Ascending aorta (tissue), 2 donors: ENCODE measurements around the gene DNMT3A. TPM values are rescaled to one million over a fixed set of nuclear protein-coding genes. Genes with fewer than 3 reads are reported as not detected.

Source experiments
- DNase-seq, 2 donors: peaks; one replicate each; pipeline ENCODE4 v3.0.0-alpha.2; 2019; ENCODE audit warnings: low spot score in 2 of 2
- H3K27ac ChIP-seq, 2 donors: fragments of 200-600 bp; sonication (generic); one replicate each; pipeline ENCODE4 v1.5.1; 2016 to 2017; ENCODE audit warnings: mild to moderate bottlenecking in 1 of 2
- H3K27me3 ChIP-seq: fragments of 200-600 bp; sonication (generic); one replicate; pipeline ENCODE4 v1.5.1; 2017
- H3K36me3 ChIP-seq, 2 donors: fragments of 200-600 bp; sonication (generic); one replicate each; pipeline ENCODE4 v1.5.1; 2016
- H3K4me1 ChIP-seq, 2 donors: fragments of 200-600 bp; sonication (generic); one replicate each; pipeline ENCODE4 v1.5.1; 2016 to 2017; ENCODE audit warnings: mild to moderate bottlenecking in 1 of 2
- H3K4me3 ChIP-seq, 2 donors: fragments of 200-600 bp; sonication (generic); one replicate each; pipeline ENCODE4 v1.5.1; 2016 to 2017; ENCODE audit warnings: mild to moderate bottlenecking in 1 of 2
- H3K9me3 ChIP-seq, 2 donors: fragments of 200-600 bp; sonication (generic); one replicate each; pipeline ENCODE4 v1.5.1; 2016
- CTCF ChIP-seq, 3 experiments: fragments of 200-600 bp in 2 of 3; fragments of 450-650 bp in 1 of 3; sonication (generic) in 2 of 3; IDR thresholded peaks; one replicate each; pipeline ENCODE4 v1.5.1; 2016 to 2019; ENCODE audit warnings: antibody characterized with exemption in 3 of 3, mild to moderate bottlenecking in 1 of 3, moderate library complexity in 1 of 3
- intact Hi-C: fragments of 100-400 bp; cut with DNase I; formaldehyde crosslinking; loops from one replicate; pipeline ENCODE4 v1.15.1; 2023
- total RNA-seq: library from RNA; depleted of rRNA; stranded (reverse); fragments of >200 nt; gene quantifications from one replicate; pipeline ENCODE4 v1.1.0, GENCODE V29; 2016

DNMT3A gene
- total RNA-seq, 1 donor from 2014 or later: 33.6 TPM

GRCh38 chr2:25338401-25338800, 3.3 kb downstream of the DNMT3A start:
- no peaks in the 10 kb centered on the region for H3K36me3 ChIP-seq
- TF ChIP-seq CTCF (IDR thresholded peaks at IDR 0.05): no peak
- intact Hi-C loops: no loop called here
- peak overlapping the region in 1 of 2 donors; percentile 11 for H3K27ac ChIP-seq
- H3K4me3 ChIP-seq: no peak overlapping the region
- peaks cover 3 to 19% of the 10 kb centered on the region in 2 donors for H3K4me1 ChIP-seq
- DNase-seq: no peak
- no peaks in the 10 kb centered on the region for H3K27me3 ChIP-seq
- no peaks in the 10 kb centered on the region for H3K9me3 ChIP-seq

GRCh38 chr2:25337891-25338290, 3.8 kb downstream of the DNMT3A start:
- H3K36me3 ChIP-seq: no peaks in the 10 kb centered on the region
- no peaks in the 10 kb centered on the region for H3K27me3 ChIP-seq
- no peaks in the 10 kb centered on the region for H3K9me3 ChIP-seq
- no peak for DNase-seq
- H3K4me3 ChIP-seq: no peak overlapping the region
- H3K4me1 ChIP-seq: peaks cover 3 to 19% of the 10 kb centered on the region in 2 donors
- TF ChIP-seq CTCF (IDR thresholded peaks at IDR 0.05): no peak
- intact Hi-C loops: no loop called here
- peak overlapping the region in 1 of 2 donors; percentile 11 for H3K27ac ChIP-seq

- no peak for DNase-seq
- H3K4me3 ChIP-seq: no peak overlapping the region
- H3K27ac ChIP-seq: no peak overlapping the region
- H3K36me3 ChIP-seq: no peaks in the 10 kb centered on the region
- no peaks in the 10 kb centered on the region for H3K9me3 ChIP-seq
- no peak for TF ChIP-seq CTCF (IDR thresholded peaks at IDR 0.05)
- H3K4me1 ChIP-seq: peaks cover 3 to 17% of the 10 kb centered on the region in 2 donors
- no peaks in the 10 kb centered on the region for H3K27me3 ChIP-seq
- intact Hi-C loops: no loop called here
Measured at GRCh38 chr2:25337276-25337675, 4.4 kb downstream of the DNMT3A start.

GRCh38 chr2:25336383-25336841, 5.3 kb downstream of the DNMT3A start:
- Histone ChIP-seq H3K36me3 (no peaks in the 10 kb centered on the region), H3K27ac (no peak overlapping the region), H3K27me3 (no peaks in the 10 kb centered on the region), H3K4me1 (peaks cover 3 to 17% of the 10 kb centered on the region in 2 donors), H3K9me3 (no peaks in the 10 kb centered on the region), H3K4me3 (no peak overlapping the region)
- intact Hi-C loops: no loop called here
- DNase-seq: no peak
- TF ChIP-seq CTCF (IDR thresholded peaks at IDR 0.05): no peak

- H3K4me1 ChIP-seq: peaks cover 3 to 17% of the 10 kb centered on the region in 2 donors
- H3K9me3 ChIP-seq: no peaks in the 10 kb centered on the region
- no peak for DNase-seq
- no peaks in the 10 kb centered on the region for H3K27me3 ChIP-seq
- H3K27ac ChIP-seq: no peak overlapping the region
- no peak for TF ChIP-seq CTCF (IDR thresholded peaks at IDR 0.05)
- intact Hi-C loops: no loop called here
- H3K4me3 ChIP-seq: no peak overlapping the region
- no peaks in the 10 kb centered on the region for H3K36me3 ChIP-seq
Measured at GRCh38 chr2:25335971-25336370, 5.8 kb downstream of the DNMT3A start.

GRCh38 chr2:25335204-25335603, 6.5 kb downstream of the DNMT3A start:
- Histone ChIP-seq H3K27ac (no peak overlapping the region), H3K27me3 (no peaks in the 10 kb centered on the region), H3K36me3 (no peaks in the 10 kb centered on the region), H3K9me3 (no peaks in the 10 kb centered on the region), H3K4me1 (peaks cover 5 to 23% of the 10 kb centered on the region in 2 donors), H3K4me3 (no peak overlapping the region)
- intact Hi-C loops: no loop called here
- TF ChIP-seq CTCF (IDR thresholded peaks at IDR 0.05): no peak
- no peak for DNase-seq
